NOMO-1 treated with dmso at 0.1 percent for 144 hours (cell line): ENCODE measurements around the gene HOXA1.
"Not testable (repeated sequence)": the region's sequence is repeated elsewhere in the genome, so short reads cannot be mapped to it uniquely, and the experiment has no call there.

Experiments
- DNase-seq: peaks from one replicate; lab custom pipeline; 2025; ENCODE audit not compliant: unreplicated experiment; lab: John Stamatoyannopoulos, UW

HOXA1 gene

GRCh38 chr7:27048438-27048837, 47.4 kb downstream of the HOXA1 start:
- no peak for DNase-seq

- peak; percentile 26 for DNase-seq
These were observed 48.8 kb downstream of the HOXA1 start for GRCh38 chr7:27046854-27047549.

- not testable (repeated sequence) for DNase-seq
These were observed 49.8 kb downstream of the HOXA1 start for GRCh38 chr7:27045972-27046371.

GRCh38 chr7:27045066-27045465, 50.7 kb downstream of the HOXA1 start:
- DNase-seq, result not testable (repeated sequence)
